H9 (cell line): ENCODE measurements around the gene VTCN1. TPM values are rescaled to one million over a fixed set of nuclear protein-coding genes. Genes with fewer than 3 reads are reported as not detected.

Experiments
- DNase-seq: peaks from one replicate; pipeline ENCODE4 v3.0.0-alpha.2; 2017
- H2AFZ ChIP-seq: one replicate; pipeline ENCODE4 v1.6.1; 2013; ENCODE audit warnings: mild to moderate bottlenecking, low read length, control low read depth, moderate library complexity
- H2AK5ac ChIP-seq: 2 replicates; pipeline ENCODE4 v1.6.1; 2013; ENCODE audit warnings: low read length, control low read depth, mixed read lengths; ENCODE audit not compliant: insufficient read length
- H2BK120ac ChIP-seq: one replicate; pipeline ENCODE4 v1.6.1; 2013; ENCODE audit warnings: low read depth, mild to moderate bottlenecking, low read length, control low read depth, inconsistent platforms; ENCODE audit not compliant: poor library complexity, severe bottlenecking
- H2BK12ac ChIP-seq: 2 replicates; pipeline ENCODE4 v1.6.1; 2013; ENCODE audit warnings: low read length, control low read depth, mixed read lengths, low read depth; ENCODE audit not compliant: insufficient read length
- H2BK15ac ChIP-seq: 2 replicates; pipeline ENCODE4 v1.6.1; 2013; ENCODE audit warnings: low read depth, low read length, control low read depth
- H2BK20ac ChIP-seq: one replicate; pipeline ENCODE4 v1.6.1; 2013; ENCODE audit warnings: low read depth, mild to moderate bottlenecking, low read length, control low read depth, inconsistent platforms; ENCODE audit not compliant: poor library complexity, severe bottlenecking
- H2BK5ac ChIP-seq: 2 replicates; pipeline ENCODE4 v1.6.1; 2013; ENCODE audit warnings: low read length, control low read depth, mixed read lengths; ENCODE audit not compliant: insufficient read length
- H3K14ac ChIP-seq: 2 replicates; pipeline ENCODE4 v1.6.1; 2013; ENCODE audit warnings: low read length, control low read depth; ENCODE audit not compliant: insufficient read depth
- H3K18ac ChIP-seq: 2 replicates; pipeline ENCODE4 v1.6.1; 2013; ENCODE audit warnings: low read depth, mild to moderate bottlenecking, mixed read lengths, low read length, control low read depth; ENCODE audit not compliant: insufficient read length
- H3K23ac ChIP-seq: 2 replicates; pipeline ENCODE4 v1.6.1; 2013; ENCODE audit warnings: low read length, control low read depth, mixed read lengths, low read depth; ENCODE audit not compliant: insufficient read length
- H3K23me2 ChIP-seq: 2 replicates; pipeline ENCODE4 v1.6.1; 2013; ENCODE audit warnings: low read depth, mild to moderate bottlenecking, mixed read lengths, low read length, control low read depth; ENCODE audit not compliant: insufficient read length, poor library complexity, severe bottlenecking
- H3K27ac ChIP-seq: 2 replicates; pipeline ENCODE4 v1.5.1; 2013; ENCODE audit warnings: low read length, control low read depth, mixed read lengths, low read depth; ENCODE audit not compliant: insufficient read length
- H3K27me3 ChIP-seq: 2 replicates; pipeline ENCODE4 v1.6.1; 2013; ENCODE audit warnings: low read length, control low read depth, inconsistent platforms; ENCODE audit not compliant: insufficient read depth
- H3K4ac ChIP-seq: 2 replicates; pipeline ENCODE4 v1.6.1; 2013; ENCODE audit warnings: low read depth, mild to moderate bottlenecking, control low read depth, inconsistent platforms, low read length, moderate library complexity
- H3K4me1 ChIP-seq: 2 replicates; pipeline ENCODE4 v1.6.1; 2013; ENCODE audit warnings: low read length, control low read depth, inconsistent platforms; ENCODE audit not compliant: insufficient read depth
- H3K4me2 ChIP-seq: 2 replicates; pipeline ENCODE4 v1.6.1; 2013; ENCODE audit warnings: low read length, control low read depth, mixed read lengths; ENCODE audit not compliant: insufficient read length, insufficient read depth
- H3K56ac ChIP-seq: 2 replicates; pipeline ENCODE4 v1.6.1; 2013; ENCODE audit warnings: low read depth, mild to moderate bottlenecking, mixed read lengths, low read length, control low read depth; ENCODE audit not compliant: insufficient read length
- H3K79me1 ChIP-seq: 2 replicates; pipeline ENCODE4 v1.6.1; 2013; ENCODE audit warnings: low read depth, mild to moderate bottlenecking, moderate library complexity, low read length, control low read depth, inconsistent platforms; ENCODE audit not compliant: insufficient read depth, poor library complexity, severe bottlenecking
- H3K79me2 ChIP-seq: 2 replicates; pipeline ENCODE4 v1.6.1; 2013; ENCODE audit warnings: low read length, control low read depth, inconsistent platforms; ENCODE audit not compliant: insufficient read depth
- H3K9ac ChIP-seq: 2 replicates; pipeline ENCODE4 v1.6.1; 2013; ENCODE audit warnings: low read length, control low read depth, mixed read lengths; ENCODE audit not compliant: insufficient read length; ENCODE audit errors: extremely low read depth
- H3K9me3 ChIP-seq: one replicate; pipeline ENCODE4 v1.6.1; 2013; ENCODE audit warnings: low read depth, low read length, inconsistent platforms; ENCODE audit not compliant: control insufficient read depth
- H3T11ph ChIP-seq: one replicate; pipeline ENCODE4 v1.6.1; 2013; ENCODE audit warnings: mild to moderate bottlenecking, low read length, control low read depth, inconsistent platforms
- H4K20me1 ChIP-seq: one replicate; pipeline ENCODE4 v1.6.1; 2013; ENCODE audit not compliant: control insufficient read depth, insufficient read length, insufficient read depth
- H4K5ac ChIP-seq: 2 replicates; pipeline ENCODE4 v1.6.1; 2013; ENCODE audit warnings: low read depth, mild to moderate bottlenecking, mixed read lengths, low read length, control low read depth; ENCODE audit not compliant: insufficient read length
- H4K8ac ChIP-seq: replicated peaks from 2 replicates; pipeline ENCODE4 v1.6.1; 2013; ENCODE audit warnings: low read length, control low read depth, mixed read lengths, low read depth; ENCODE audit not compliant: insufficient read length
- H4K91ac ChIP-seq: 2 replicates; pipeline ENCODE4 v1.6.1; 2013; ENCODE audit warnings: low read depth, mild to moderate bottlenecking, moderate library complexity, mixed read lengths, low read length, control low read depth; ENCODE audit not compliant: insufficient read length
- H3K27ac Mint-ChIP-seq, 3 experiments: 2 replicates in 2 of 3; 3 replicates in 1 of 3; pipeline ENCODE4 v1.8.0; 2020 to 2021; ENCODE audit warnings: mixed read lengths in 3 of 3, mild to moderate bottlenecking in 1 of 3, moderate library complexity in 1 of 3
- H3K27me3 Mint-ChIP-seq: 2 replicates; pipeline ENCODE4 v1.8.0; 2021; ENCODE audit warnings: low read depth, mild to moderate bottlenecking, moderate library complexity, mixed read lengths
- H3K36me3 Mint-ChIP-seq, 3 experiments: 2 replicates in 2 of 3; 3 replicates in 1 of 3; pipeline ENCODE4 v1.8.0; 2020 to 2021; ENCODE audit warnings: low read depth in 3 of 3, mixed read lengths in 3 of 3; ENCODE audit not compliant: insufficient read depth in 1 of 3
- H3K4me1 Mint-ChIP-seq, 2 experiments: 2 replicates each; pipeline ENCODE4 v1.8.0; 2020; ENCODE audit warnings: mixed read lengths in 2 of 2
- H3K4me3 Mint-ChIP-seq, 2 experiments: 2 replicates in 1 of 2; 3 replicates in 1 of 2; pipeline ENCODE4 v1.8.0; 2020 to 2021; ENCODE audit warnings: mild to moderate bottlenecking in 2 of 2, mixed read lengths in 2 of 2, moderate library complexity in 1 of 2
- H3K9me3 Mint-ChIP-seq, 2 experiments: 2 replicates in 1 of 2; 3 replicates in 1 of 2; pipeline ENCODE4 v1.8.0; 2020; ENCODE audit warnings: mild to moderate bottlenecking in 2 of 2, mixed read lengths in 2 of 2, moderate library complexity in 1 of 2
- CTCF ChIP-seq: fragments of 200-600 bp; sonication (generic); conservative IDR thresholded peaks from 3 replicates; pipeline ENCODE4 v1.8.0; 2021; ENCODE audit warnings: antibody characterized with exemption, mild to moderate bottlenecking
- WGBS: extraction: QIAGEN DNeasy Blood & Tissue Kit; methylation state at CpG from one replicate; pipeline ENCODE4 v1.1.7; 2013; ENCODE audit warnings: missing lambda C conversion rate, low lambda C conversion rate, mixed read lengths; ENCODE audit not compliant: insufficient read length; ENCODE audit errors: extremely low coverage; 5-methylcytosine and 5-hydroxymethylcytosine counted together
- total RNA-seq: library from RNA; stranded (reverse); gene quantifications from 2 replicates; pipeline ENCODE4 v1.2.1, GENCODE V29; 2021

The VTCN1 gene
- total RNA-seq, 1 experiment from 2014 or later: 0.33 TPM

GRCh38 chr1:117180147-117180967 lies 30.4 kb downstream of the VTCN1 start:
- Histone ChIP-seq H4K91ac (no peak overlapping the region), H3K14ac (no peak overlapping the region)
- no CpG with 5 or more reads among the region's 5 CpGs for WGBS

More at GRCh38 chr1:117180147-117180967, 30.4 kb downstream of the VTCN1 start:
- DNase-seq: no peak
- Mint-ChIP-seq H3K36me3 (no peaks in the 10 kb centered on the region), H3K9me3 (no peaks in the 10 kb centered on the region), H3K4me1 (peaks cover 18 to 22% of the 10 kb centered on the region in 2 experiments), H3K4me3 (no peak overlapping the region; a peak in 1 of 5 replicates), H3K27ac (peak overlapping the region in 1 of 3 experiments; percentile 30; a peak in 3 of 7 replicates), H3K27me3 (no peaks in the 10 kb centered on the region)
- H3K4ac ChIP-seq: no peak overlapping the region
- no peak overlapping the region for H2BK5ac ChIP-seq
- TF ChIP-seq CTCF: no peak
- H4K5ac ChIP-seq: no peak overlapping the region
- no peak overlapping the region for H3K4me2 ChIP-seq
- H2BK20ac ChIP-seq: no peak overlapping the region
- no peaks in the 10 kb centered on the region for H3K27me3 ChIP-seq
- H4K20me1 ChIP-seq: no peaks in the 10 kb centered on the region
- no peak overlapping the region for H2BK120ac ChIP-seq
- no peak overlapping the region for H2BK12ac ChIP-seq
- H3K9me3 ChIP-seq: no peaks in the 10 kb centered on the region
- no peak overlapping the region for H3K18ac ChIP-seq
- no peaks in the 10 kb centered on the region for H3K79me2 ChIP-seq
- no peaks in the 10 kb centered on the region for H3K79me1 ChIP-seq
- H2AFZ ChIP-seq: no peak overlapping the region
- H3K23ac ChIP-seq: no peak overlapping the region
- H2BK15ac ChIP-seq: no peak overlapping the region
- no peaks in the 10 kb centered on the region; the same call in 1 of the 2 replicates for H3K4me1 ChIP-seq
- H3K27ac ChIP-seq: no peak overlapping the region
- no peak overlapping the region for H3K56ac ChIP-seq
- no peak overlapping the region for H3K9ac ChIP-seq
- H3T11ph ChIP-seq: no peak overlapping the region
- H2AK5ac ChIP-seq: no peak overlapping the region
- no peaks in the 10 kb centered on the region for H3K23me2 ChIP-seq
- H4K8ac ChIP-seq: no peak overlapping the region
